HepG2 (cell line): ENCODE results near the gene USP30. TPM values are rescaled to one million over a fixed set of nuclear protein-coding genes. Genes with fewer than 3 reads are reported as not detected.

Experiments
- CHD4 ChIP-seq: fragments of 200-600 bp; sonication (generic); IDR thresholded peaks from 2 replicates; pipeline ENCODE4 v1.7.0; 2017; ENCODE audit warnings: mild to moderate bottlenecking, low read length, borderline replicate concordance
- GLI4 ChIP-seq: sonication (generic); formaldehyde crosslinking; IDR thresholded peaks from 2 replicates; pipeline ENCODE4 v1.5.1; 2020; ENCODE audit warnings: missing genetic modification reagents, mild to moderate bottlenecking, moderate library complexity, borderline replicate concordance
- HNRNPH1 ChIP-seq: fragments of 200-400 bp; formaldehyde crosslinking; optimal IDR thresholded peaks from 2 replicates; pipeline ENCODE3; 2017; ENCODE audit warnings: mild to moderate bottlenecking, low read depth, low read length
- HOXA5 ChIP-seq: sonication (generic); formaldehyde crosslinking; IDR thresholded peaks from 2 replicates; pipeline ENCODE4 v1.4.0; 2020; ENCODE audit warnings: missing genetic modification reagents
- NR2F6 ChIP-seq, 2 experiments: IDR thresholded peaks; 2 replicates each; pipeline ENCODE4 v1.6.1; 2016; ENCODE audit warnings: antibody characterized with exemption in 1 of 2, mild to moderate bottlenecking in 1 of 2
- SNAPC2 ChIP-seq: sonication (generic); formaldehyde crosslinking; IDR thresholded peaks from 2 replicates; pipeline ENCODE4 v1.8.1; 2022; ENCODE audit warnings: mild to moderate bottlenecking, missing genetic modification reagents
- STAT5B ChIP-seq: sonication (generic); formaldehyde crosslinking; IDR thresholded peaks from 2 replicates; pipeline ENCODE4 v1.4.0; 2020; ENCODE audit warnings: missing genetic modification reagents
- UBTF ChIP-seq: sonication (generic); formaldehyde crosslinking; IDR thresholded peaks from 2 replicates; pipeline ENCODE4 v1.4.0; 2020; ENCODE audit warnings: mild to moderate bottlenecking, missing genetic modification reagents
- ZNF205 ChIP-seq: IDR thresholded peaks from 2 replicates; pipeline ENCODE4 v1.6.1; 2018; ENCODE audit warnings: missing biosample characterization, missing genetic modification reagents
- ZNF318 ChIP-seq: sonication (generic); formaldehyde crosslinking; IDR thresholded peaks from 2 replicates; pipeline ENCODE4 v1.4.0; 2020; ENCODE audit warnings: mild to moderate bottlenecking, missing genetic modification reagents
- ZNF75D ChIP-seq: sonication (generic); formaldehyde crosslinking; IDR thresholded peaks from 2 replicates; pipeline ENCODE4 v1.8.1; 2023; ENCODE audit warnings: missing genetic modification reagents, mild to moderate bottlenecking, borderline replicate concordance
- ZNF770 ChIP-seq: sonication (generic); formaldehyde crosslinking; IDR thresholded peaks from 2 replicates; pipeline ENCODE4 v1.5.0; 2020; ENCODE audit warnings: mild to moderate bottlenecking, missing genetic modification reagents
- polyA plus RNA-seq, 8 experiments: library from polyadenylated mRNA; depleted of rRNA in 3 of 8; stranded (reverse) in 7 of 8; unstranded in 1 of 8; fragments of >200 nt; fragmentation: Illumina TruSeq in 4 of 8; extraction: Trizol in 4 of 8; gene quantifications; 2 replicates each; pipeline versions ENCODE4 v1.2.1 to v1.2.3, GENCODE V29; 2011 to 2016; ENCODE audit warnings: low read depth in 4 of 8, missing spikeins in 1 of 8, mixed read lengths in 1 of 8; ENCODE audit not compliant: insufficient read depth in 1 of 8
- total RNA-seq, 5 experiments: library from RNA; depleted of rRNA; stranded (reverse); fragments of >200 nt; fragmentation: Illumina TruSeq; extraction: Trizol; gene quantifications; 2 replicates each; pipeline ENCODE4 v1.2.3, GENCODE V29; 2016; ENCODE audit warnings: low read depth in 1 of 5

The USP30 gene
- total and polyA plus RNA-seq, 2 of the 13 experiments (the other 11 are each of a cell fraction or from before 2014, with no cell fraction given), result 11.2 to 20.8 TPM

- TF ChIP-seq UBTF (CRISPR knock-in tag) (peak; percentile 57), ZNF75D (CRISPR knock-in tag) (peak; percentile 34; the same call in 1 of the 2 replicates), HOXA5 (CRISPR knock-in tag) (peak; percentile 97), GLI4 (CRISPR knock-in tag) (no peak), STAT5B (CRISPR knock-in tag) (peak; percentile 97), ZNF205 (CRISPR knock-in tag) (peak; percentile 85), NR2F6 (IDR thresholded peaks at IDR 0.05) (no peak), NR2F6 (CRISPR knock-in tag; IDR thresholded peaks at IDR 0.05) (0 out of 2 replicates have a peak, but pooled peaks have one; percentile 33), ZNF770 (CRISPR knock-in tag) (0 out of 2 replicates have a peak, but pooled peaks have one; percentile 15), CHD4 (no peak), HNRNPH1 (no peak), SNAPC2 (CRISPR knock-in tag) (0 out of 2 replicates have a peak, but pooled peaks have one; percentile 78), ZNF318 (no peak)
Observed at GRCh38 chr12:109020796-109021380, 31.5 kb upstream of the USP30 start, which contains the start of gene SVOP (continued).
